HepG2 (cell line): ENCODE data around the gene PSEN2. TPM values are rescaled to one million over a fixed set of nuclear protein-coding genes. Genes with fewer than 3 reads are reported as not detected.

Source experiments
- HMGXB3 ChIP-seq: sonication (generic); formaldehyde crosslinking; IDR thresholded peaks from 2 replicates; pipeline ENCODE4 v1.4.0; 2020; ENCODE audit warnings: missing genetic modification reagents, borderline replicate concordance
- JUND ChIP-seq: sonication (generic); formaldehyde crosslinking; IDR thresholded peaks from 2 replicates; pipeline ENCODE4 v1.8.0; 2022; ENCODE audit warnings: mild to moderate bottlenecking, missing genetic modification reagents
- MAFG ChIP-seq: sonication (generic); formaldehyde crosslinking; IDR thresholded peaks from 2 replicates; pipeline ENCODE4 v1.5.1; 2020; ENCODE audit warnings: mild to moderate bottlenecking, missing genetic modification reagents
- MAX ChIP-seq: IDR thresholded peaks from 2 replicates; pipeline ENCODE4 v1.6.1; 2012; ENCODE audit warnings: inconsistent platforms
- PITX1 ChIP-seq: sonication (generic); formaldehyde crosslinking; IDR thresholded peaks from 2 replicates; pipeline ENCODE4 v1.5.1; 2020; ENCODE audit warnings: mild to moderate bottlenecking, missing genetic modification reagents
- PRDM4 ChIP-seq: sonication (generic); formaldehyde crosslinking; IDR thresholded peaks from 2 replicates; pipeline ENCODE4 v1.9.0; 2021; ENCODE audit warnings: missing genetic modification reagents, borderline replicate concordance
- SATB2 ChIP-seq: sonication (generic); formaldehyde crosslinking; IDR thresholded peaks from 2 replicates; pipeline ENCODE4 v1.5.0; 2020; ENCODE audit warnings: missing genetic modification reagents
- SIN3A ChIP-seq: IDR thresholded peaks from 2 replicates; pipeline ENCODE4 v1.6.1; 2011; ENCODE audit warnings: low read depth, mild to moderate bottlenecking, control low read depth, low read length, borderline replicate concordance
- TFDP1 ChIP-seq: IDR thresholded peaks from 2 replicates; pipeline ENCODE4 v1.6.1; 2016; ENCODE audit warnings: missing compliant biosample characterization, missing genetic modification reagents, borderline replicate concordance
- TFDP2 ChIP-seq: sonication (generic); formaldehyde crosslinking; IDR thresholded peaks from 2 replicates; pipeline ENCODE4 v1.4.0; 2020; ENCODE audit warnings: missing genetic modification reagents
- ZBTB7A ChIP-seq: sonication (generic); formaldehyde crosslinking; IDR thresholded peaks from 2 replicates; pipeline ENCODE4 v1.8.0; 2022; ENCODE audit warnings: mild to moderate bottlenecking, missing genetic modification reagents
- ZMYM2 ChIP-seq: sonication (generic); formaldehyde crosslinking; IDR thresholded peaks from 2 replicates; pipeline ENCODE4 v1.8.0; 2022; ENCODE audit warnings: mild to moderate bottlenecking, missing genetic modification reagents
- ZNF629 ChIP-seq: sonication (generic); formaldehyde crosslinking; conservative IDR thresholded peaks from 2 replicates; pipeline ENCODE4 v1.5.0; 2020; ENCODE audit warnings: missing genetic modification reagents
- ZNF639 ChIP-seq: conservative IDR thresholded peaks from 2 replicates; pipeline ENCODE4 v1.6.1; 2018; ENCODE audit warnings: missing genetic modification reagents
- ZNF749 ChIP-seq: sonication (generic); formaldehyde crosslinking; IDR thresholded peaks from 2 replicates; pipeline ENCODE4 v1.8.0; 2022; ENCODE audit warnings: mild to moderate bottlenecking, missing genetic modification reagents, moderate library complexity, borderline replicate concordance
- ZNF839 ChIP-seq: sonication (generic); formaldehyde crosslinking; IDR thresholded peaks from 2 replicates; pipeline ENCODE4 v1.4.0; 2020; ENCODE audit warnings: missing genetic modification reagents, mild to moderate bottlenecking, borderline replicate concordance
- polyA plus RNA-seq, 8 experiments: library from polyadenylated mRNA; depleted of rRNA in 3 of 8; stranded (reverse) in 7 of 8; unstranded in 1 of 8; fragments of >200 nt; fragmentation: Illumina TruSeq in 4 of 8; extraction: Trizol in 4 of 8; gene quantifications; 2 replicates each; pipeline versions ENCODE4 v1.2.1 to v1.2.3, GENCODE V29; 2011 to 2016; ENCODE audit warnings: low read depth in 4 of 8, missing spikeins in 1 of 8, mixed read lengths in 1 of 8; ENCODE audit not compliant: insufficient read depth in 1 of 8
- total RNA-seq, 5 experiments: library from RNA; depleted of rRNA; stranded (reverse); fragments of >200 nt; fragmentation: Illumina TruSeq; extraction: Trizol; gene quantifications; 2 replicates each; pipeline ENCODE4 v1.2.3, GENCODE V29; 2016; ENCODE audit warnings: low read depth in 1 of 5

Gene PSEN2
- total and polyA plus RNA-seq, 2 of the 13 experiments (the other 11 are each of a cell fraction or from before 2014, with no cell fraction given) = 5.9 to 13.1 TPM

GRCh38 chr1:226939438-226940028, 69.1 kb downstream of the PSEN2 start (continued):
- TF ChIP-seq ZMYM2 (CRISPR knock-in tag) = 0 out of 2 replicates have a peak, but pooled peaks have one; percentile 18
- TF ChIP-seq MAX = peak; percentile 93
- no peak for TF ChIP-seq PRDM4 (CRISPR knock-in tag)
- no peak for TF ChIP-seq SIN3A
- TF ChIP-seq ZNF629 = peak; percentile 53
- TF ChIP-seq ZNF639 (CRISPR knock-in tag) = no peak
- peak; percentile 84 for TF ChIP-seq PITX1
- no peak for TF ChIP-seq MAFG (CRISPR knock-in tag)
- TF ChIP-seq TFDP1 (CRISPR knock-in tag) = peak; percentile 12; the same call in 1 of the 2 replicates
- peak; percentile 76 for TF ChIP-seq ZNF749 (CRISPR knock-in tag)
- no peak for TF ChIP-seq ZBTB7A (CRISPR knock-in tag)
- no peak for TF ChIP-seq HMGXB3 (CRISPR knock-in tag)
- peak; percentile 83 for TF ChIP-seq TFDP2 (CRISPR knock-in tag)
- TF ChIP-seq ZNF839 (CRISPR knock-in tag) = no peak; the same call in 1 of the 2 replicates
- TF ChIP-seq JUND (CRISPR knock-in tag) = no peak
- no peak; the same call in 1 of the 2 replicates for TF ChIP-seq SATB2
